ENCODE results near the gene ROBO1. TPM values are rescaled to one million over a fixed set of nuclear protein-coding genes. Genes with fewer than 3 reads are reported as not detected.

The ROBO1 gene
- total RNA-seq, 3 donors from 2014 or later, result 12.7 to 50.7 (median 23.6) TPM

GRCh38 chr3:78613421-78613879 lies 1154.3 kb downstream of the ROBO1 start:
- no peaks in the 10 kb centered on the region for H3K4me1 ChIP-seq
- no peak for DNase-seq (ENCODE audit: low spot score in 2 of 2)
- intact Hi-C loops (cut with DNase I; ENCODE audit: low total_unique reads), result no loop called here
- no peak overlapping the region for H3K4me3 ChIP-seq
- H3K27ac ChIP-seq, result no peak overlapping the region
- TF ChIP-seq POLR2A (IDR thresholded peaks at IDR 0.05) (no peak), POLR2AphosphoS5 (IDR thresholded peaks at IDR 0.05) (no peak), CTCF (IDR thresholded peaks at IDR 0.05) (no peak)
- no peaks in the 10 kb centered on the region for H3K27me3 ChIP-seq
- H3K9me3 ChIP-seq, result no peaks in the 10 kb centered on the region
- no peaks in the 10 kb centered on the region for H3K36me3 ChIP-seq

GRCh38 chr3:78611278-78611677 lies 1156.5 kb downstream of the ROBO1 start:
- no peaks in the 10 kb centered on the region for H3K27me3 ChIP-seq
- intact Hi-C loops (cut with DNase I; ENCODE audit: low total_unique reads), result no loop called here
- H3K27ac ChIP-seq, result no peak overlapping the region
- no peaks in the 10 kb centered on the region for H3K36me3 ChIP-seq
- DNase-seq (ENCODE audit: low spot score in 2 of 2), result no peak
- H3K4me1 ChIP-seq, result no peaks in the 10 kb centered on the region
- TF ChIP-seq POLR2A (IDR thresholded peaks at IDR 0.05) (no peak), POLR2AphosphoS5 (IDR thresholded peaks at IDR 0.05) (no peak), CTCF (IDR thresholded peaks at IDR 0.05) (no peak)
- no peaks in the 10 kb centered on the region for H3K9me3 ChIP-seq
- no peak overlapping the region for H3K4me3 ChIP-seq

- H3K9me3 ChIP-seq, result no peaks in the 10 kb centered on the region
- no peaks in the 10 kb centered on the region for H3K4me1 ChIP-seq
- TF ChIP-seq CTCF (IDR thresholded peaks at IDR 0.05) (no peak), POLR2A (IDR thresholded peaks at IDR 0.05) (no peak), POLR2AphosphoS5 (IDR thresholded peaks at IDR 0.05) (no peak)
- no peaks in the 10 kb centered on the region for H3K36me3 ChIP-seq
- intact Hi-C loops (cut with DNase I; ENCODE audit: low total_unique reads), result no loop called here
- no peak overlapping the region for H3K27ac ChIP-seq
- DNase-seq (ENCODE audit: low spot score in 2 of 2), result no peak
- H3K4me3 ChIP-seq, result no peak overlapping the region
- no peaks in the 10 kb centered on the region for H3K27me3 ChIP-seq
These were observed 1157.2 kb downstream of the ROBO1 start for GRCh38 chr3:78610462-78611125.

- no peak for DNase-seq (ENCODE audit: low spot score in 2 of 2)
- Histone ChIP-seq H3K27ac (no peak overlapping the region), H3K36me3 (no peaks in the 10 kb centered on the region), H3K4me3 (no peak overlapping the region), H3K27me3 (no peaks in the 10 kb centered on the region), H3K9me3 (no peaks in the 10 kb centered on the region), H3K4me1 (no peaks in the 10 kb centered on the region)
- intact Hi-C loops (cut with DNase I; ENCODE audit: low total_unique reads), result no loop called here
- TF ChIP-seq CTCF (IDR thresholded peaks at IDR 0.05), result no peak
- TF ChIP-seq POLR2A (IDR thresholded peaks at IDR 0.05), result no peak
These were observed 1161.0 kb downstream of the ROBO1 start for GRCh38 chr3:78606756-78607155.

- intact Hi-C loops (cut with DNase I; ENCODE audit: low total_unique reads), result no loop called here
- no peak for TF ChIP-seq CTCF (IDR thresholded peaks at IDR 0.05)
- TF ChIP-seq POLR2AphosphoS5 (IDR thresholded peaks at IDR 0.05), result no peak
- TF ChIP-seq POLR2A (IDR thresholded peaks at IDR 0.05), result no peak
- Histone ChIP-seq H3K27ac (no peak overlapping the region), H3K4me3 (no peak overlapping the region), H3K4me1 (no peaks in the 10 kb centered on the region), H3K36me3 (no peaks in the 10 kb centered on the region), H3K27me3 (no peaks in the 10 kb centered on the region), H3K9me3 (no peaks in the 10 kb centered on the region)
- no peak for DNase-seq (ENCODE audit: low spot score in 2 of 2)
These were observed 1162.6 kb downstream of the ROBO1 start for GRCh38 chr3:78605178-78605577.
